ENCODE measurements around the gene SH2D7. TPM values are rescaled to one million over a fixed set of nuclear protein-coding genes. Genes with fewer than 3 reads are reported as not detected.
A peak's percentile ranks its signal among the peaks of the same experiment; 100 is the strongest.

The SH2D7 gene
- total RNA-seq, 6 donors from 2014 or later, result 0.09 TPM; not detected in 5

DNA sequence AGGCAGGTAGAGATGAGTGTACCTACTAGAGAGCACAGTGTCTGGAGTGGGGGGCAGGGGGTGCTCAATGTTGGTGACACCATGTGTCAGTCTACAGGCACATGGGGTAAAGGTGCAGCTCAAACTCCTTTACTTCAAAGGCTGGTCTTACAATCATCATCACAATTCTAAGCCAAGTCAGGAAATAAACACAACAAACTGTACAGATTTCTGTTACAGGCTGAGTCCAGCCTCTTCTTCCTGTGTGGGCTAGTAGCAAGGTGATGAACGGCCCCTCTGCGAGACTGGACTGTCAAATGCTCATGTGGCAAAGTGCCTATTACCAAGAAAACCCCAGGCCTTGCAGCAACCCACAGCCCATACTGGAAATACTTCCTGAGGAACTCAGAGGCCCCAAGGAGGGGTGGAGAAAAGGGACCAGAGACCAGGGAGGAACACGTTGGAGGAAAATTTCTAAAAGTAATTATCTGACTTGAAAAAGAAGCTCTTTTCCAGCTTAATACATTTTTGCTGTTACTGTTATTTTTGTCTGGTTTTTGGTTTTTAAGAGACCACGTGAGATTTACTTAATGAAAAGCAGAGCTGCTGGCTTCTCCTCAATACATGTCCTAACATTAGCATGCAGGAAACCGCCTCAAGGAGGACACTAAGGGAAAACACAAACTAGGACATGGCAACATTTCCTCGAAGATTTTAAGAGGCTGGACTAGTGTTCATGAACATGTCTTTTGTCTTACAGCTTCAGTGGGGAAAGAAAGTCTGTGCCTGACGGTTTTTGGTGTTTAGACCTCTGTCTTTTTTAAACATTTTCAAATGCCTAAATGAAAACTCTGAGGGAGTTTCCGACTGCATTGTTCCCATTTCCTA is 44.4 kb upstream of the SH2D7 start:
- 28 to 31% methylated on average over 8 of the region's 8 CpGs for WGBS, 2 donors
- peak; percentile 49 to 76 for ATAC-seq (ENCODE audit: low FRiP score in 2 of 2)
- no peak overlapping the region for H3K4me3 ChIP-seq
- peaks cover 2 to 19% (median 5%) of the 10 kb centered on the region in 4 donors for H3K36me3 ChIP-seq
- H3K27ac ChIP-seq, result peak overlapping the region; percentile 57 to 78 (median 66)
- peak in 1 of 2 donors; percentile 74 for DNase-seq
- H3K27me3 ChIP-seq, result no peaks in the 10 kb centered on the region
- peaks cover 71 to 89% (median 84%) of the 10 kb centered on the region in 4 donors for H3K4me1 ChIP-seq
- no peaks in the 10 kb centered on the region for H3K9me3 ChIP-seq
- TF ChIP-seq POLR2A (IDR thresholded peaks at IDR 0.05) (no peak), POLR2AphosphoS5 (IDR thresholded peaks at IDR 0.05) (peak in 1 of 2 donors; percentile 34)

DNA sequence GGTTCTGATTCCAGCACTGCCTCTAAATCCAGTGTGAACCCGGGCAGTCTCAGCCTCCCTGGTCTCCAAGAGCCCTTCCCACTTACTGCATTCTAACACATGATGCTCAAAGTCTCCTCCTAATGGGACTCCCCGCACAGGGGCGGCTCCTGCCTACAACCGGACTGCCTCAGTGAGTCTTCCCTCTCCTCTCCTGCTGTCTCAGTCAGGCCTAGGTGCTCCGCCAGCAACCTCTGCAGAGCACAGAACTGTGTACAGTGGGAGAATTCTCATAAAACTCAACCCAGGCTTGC is 43.8 kb upstream of the SH2D7 start:
- WGBS, 2 donors, result 63 to 81% methylated on average over 5 of the region's 5 CpGs
- peaks cover 2 to 19% (median 5%) of the 10 kb centered on the region in 4 donors for H3K36me3 ChIP-seq
- ATAC-seq (ENCODE audit: low FRiP score in 2 of 2) (peak in 1 of 2 donors; percentile 54), DNase-seq (no peak)
- no peaks in the 10 kb centered on the region for H3K27me3 ChIP-seq
- H3K9me3 ChIP-seq, result no peaks in the 10 kb centered on the region
- TF ChIP-seq, protein P1, sequence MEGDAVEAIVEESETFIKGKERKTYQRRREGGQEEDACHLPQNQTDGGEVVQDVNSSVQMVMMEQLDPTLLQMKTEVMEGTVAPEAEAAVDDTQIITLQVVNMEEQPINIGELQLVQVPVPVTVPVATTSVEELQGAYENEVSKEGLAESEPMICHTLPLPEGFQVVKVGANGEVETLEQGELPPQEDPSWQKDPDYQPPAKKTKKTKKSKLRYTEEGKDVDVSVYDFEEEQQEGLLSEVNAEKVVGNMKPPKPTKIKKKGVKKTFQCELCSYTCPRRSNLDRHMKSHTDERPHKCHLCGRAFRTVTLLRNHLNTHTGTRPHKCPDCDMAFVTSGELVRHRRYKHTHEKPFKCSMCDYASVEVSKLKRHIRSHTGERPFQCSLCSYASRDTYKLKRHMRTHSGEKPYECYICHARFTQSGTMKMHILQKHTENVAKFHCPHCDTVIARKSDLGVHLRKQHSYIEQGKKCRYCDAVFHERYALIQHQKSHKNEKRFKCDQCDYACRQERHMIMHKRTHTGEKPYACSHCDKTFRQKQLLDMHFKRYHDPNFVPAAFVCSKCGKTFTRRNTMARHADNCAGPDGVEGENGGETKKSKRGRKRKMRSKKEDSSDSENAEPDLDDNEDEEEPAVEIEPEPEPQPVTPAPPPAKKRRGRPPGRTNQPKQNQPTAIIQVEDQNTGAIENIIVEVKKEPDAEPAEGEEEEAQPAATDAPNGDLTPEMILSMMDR (IDR thresholded peaks at IDR 0.05), result no peak
- TF ChIP-seq EP300 (IDR thresholded peaks at IDR 0.05), result no peak
- TF ChIP-seq POLR2AphosphoS5 (IDR thresholded peaks at IDR 0.05), result no peak
- peaks cover 76 to 86% (median 84%) of the 10 kb centered on the region in 4 donors for H3K4me1 ChIP-seq
- peak overlapping the region; percentile 57 to 78 (median 66) for H3K27ac ChIP-seq
- H3K4me3 ChIP-seq, result no peak overlapping the region

DNA sequence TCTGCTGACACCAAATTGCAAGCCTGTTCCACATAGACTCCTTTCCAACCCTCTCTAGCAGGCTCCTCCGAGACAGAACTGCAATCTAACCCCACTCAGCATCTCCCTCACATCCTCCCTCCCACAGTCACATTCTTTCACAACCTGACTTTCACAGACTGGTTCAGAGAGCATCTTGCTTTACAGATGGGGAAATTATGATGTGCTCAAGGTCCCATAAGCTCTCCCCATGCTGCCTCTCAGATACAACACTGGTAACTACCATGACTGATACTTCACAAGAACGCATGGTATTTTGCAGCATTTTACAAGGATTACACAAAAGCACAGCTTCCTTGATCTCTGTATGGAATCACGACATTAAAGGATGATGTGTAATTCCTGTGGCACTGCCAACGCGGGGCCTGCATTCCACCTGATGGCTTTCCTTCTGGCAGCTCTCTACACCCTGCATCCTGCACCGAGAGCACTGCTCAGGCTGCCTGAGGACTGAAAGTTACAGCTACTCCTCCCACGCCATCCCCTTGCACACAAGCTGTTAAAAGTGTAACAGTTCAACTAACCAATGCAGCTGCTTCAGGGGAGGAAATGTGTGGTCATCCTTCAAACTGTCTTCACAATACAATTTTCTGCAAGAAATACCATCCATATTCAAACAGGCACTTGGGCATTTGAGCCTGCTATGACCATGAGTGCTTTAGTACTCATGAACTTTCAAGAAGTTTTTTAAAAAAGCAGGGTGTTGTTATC is 42.5 kb upstream of the SH2D7 start:
- DNase-seq, result no peak
- Histone ChIP-seq H3K27me3 (no peaks in the 10 kb centered on the region), H3K4me1 (peaks cover 76 to 88% (median 80%) of the 10 kb centered on the region in 4 donors), H3K4me3 (no peak overlapping the region), H3K27ac (peak overlapping the region; percentile 43 to 78 (median 66)), H3K36me3 (peaks cover 0 to 10% (median 4%) of the 10 kb centered on the region in 4 donors), H3K9me3 (no peaks in the 10 kb centered on the region)
- 38 to 40% methylated on average over 7 of the region's 7 CpGs for WGBS, 2 donors
- peak; percentile 25 for ATAC-seq (ENCODE audit: low FRiP score in 2 of 2)
- TF ChIP-seq POLR2AphosphoS5 (IDR thresholded peaks at IDR 0.05) (no peak), EP300 (IDR thresholded peaks at IDR 0.05) (no peak), POLR2A (IDR thresholded peaks at IDR 0.05) (no peak)
- TF ChIP-seq, protein P1 (IDR thresholded peaks at IDR 0.05), result no peak

DNA sequence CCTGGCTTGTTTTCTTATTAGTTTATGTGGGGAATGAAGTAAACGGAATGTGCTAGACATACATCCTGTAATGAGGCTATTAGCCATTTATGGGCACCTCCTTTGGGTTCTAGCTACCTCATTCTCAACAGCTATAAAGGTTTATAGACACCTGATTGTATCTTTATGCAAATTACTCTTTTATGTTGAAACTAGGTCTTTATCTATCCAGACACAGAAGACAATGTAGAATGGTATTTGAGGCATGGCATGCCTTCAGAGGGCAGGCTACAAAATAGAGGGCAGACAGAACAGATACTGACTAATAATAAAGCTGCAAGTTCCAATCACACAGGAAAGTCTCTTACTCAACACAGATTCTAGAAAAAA is 41.9 kb upstream of the SH2D7 start:
- H3K4me1 ChIP-seq, result peaks cover 76 to 94% (median 80%) of the 10 kb centered on the region in 4 donors
- H3K27ac ChIP-seq, result peak overlapping the region; percentile 8 to 78 (median 66)
- DNase-seq (no peak), ATAC-seq (ENCODE audit: low FRiP score in 2 of 2) (no peak)
- peaks cover 0 to 10% (median 4%) of the 10 kb centered on the region in 4 donors for H3K36me3 ChIP-seq
- TF ChIP-seq EP300 (IDR thresholded peaks at IDR 0.05), result no peak
- TF ChIP-seq, protein P1 (IDR thresholded peaks at IDR 0.05), result no peak
- TF ChIP-seq POLR2A (IDR thresholded peaks at IDR 0.05), result no peak
- TF ChIP-seq POLR2AphosphoS5 (IDR thresholded peaks at IDR 0.05), result no peak
- H3K27me3 ChIP-seq, result no peaks in the 10 kb centered on the region
- no peaks in the 10 kb centered on the region for H3K9me3 ChIP-seq
- 34 to 39% methylated on average over 1 of the region's 1 CpG for WGBS, 2 donors
- no peak overlapping the region for H3K4me3 ChIP-seq

DNA sequence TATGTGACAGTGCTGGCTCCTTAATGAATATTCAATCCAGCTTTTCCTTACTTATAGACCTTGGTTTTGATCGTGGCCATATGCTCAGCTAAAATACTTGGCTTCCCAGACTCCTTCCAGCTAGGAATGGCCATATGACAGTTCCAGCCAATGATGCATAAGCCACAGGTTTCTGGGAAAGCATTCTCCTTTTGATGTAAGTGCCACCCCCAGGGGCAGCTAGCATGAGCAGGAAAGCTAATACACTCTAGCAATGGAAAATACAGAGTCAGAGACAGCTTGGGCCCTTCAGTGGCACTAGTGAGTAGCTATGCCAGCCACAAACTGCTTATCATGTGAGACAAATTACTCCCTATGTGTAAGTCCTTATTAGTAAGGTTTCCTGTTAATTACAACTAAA is 41.5 kb upstream of the SH2D7 start:
- DNase-seq, result no peak

More for the DNA sequence above, 41.5 kb upstream of the SH2D7 start:
- WGBS, 2 donors, result 67 to 82% methylated on average over 1 of the region's 1 CpG
- TF ChIP-seq POLR2AphosphoS5 (IDR thresholded peaks at IDR 0.05), result no peak
- TF ChIP-seq POLR2A (IDR thresholded peaks at IDR 0.05), result no peak
- no peak for TF ChIP-seq EP300 (IDR thresholded peaks at IDR 0.05)
- TF ChIP-seq, protein P1 (IDR thresholded peaks at IDR 0.05), result no peak
- no peak for ATAC-seq (ENCODE audit: low FRiP score in 2 of 2)
- H3K9me3 ChIP-seq, result no peaks in the 10 kb centered on the region
- peak overlapping the region; percentile 8 to 78 (median 41) for H3K27ac ChIP-seq
- H3K4me3 ChIP-seq, result no peak overlapping the region
- peaks cover 80 to 98% (median 83%) of the 10 kb centered on the region in 4 donors for H3K4me1 ChIP-seq
- H3K36me3 ChIP-seq, result peaks cover 0 to 10% (median 4%) of the 10 kb centered on the region in 4 donors
- no peaks in the 10 kb centered on the region for H3K27me3 ChIP-seq
